ENCODE data around the gene NUMBL.

GRCh38 chr19:40705362-40705651, 14.9 kb upstream of the NUMBL start:
- no peak for TF ChIP-seq CTCF (IDR thresholded peaks at IDR 0.05; ENCODE audit: insufficient read depth, low read depth, low read length)
- TF ChIP-seq EZH2 (IDR thresholded peaks at IDR 0.05; ENCODE audit: insufficient read depth, low read length), result no peak

All from astrocyte (in vitro differentiated cells and primary cell).